RWPE1 (cell line): ENCODE data around the gene PSMA3.

Experiments
- CTCF ChIA-PET: fragments of 350-600 bp; sonication (Branson Sonifier 250); formaldehyde crosslinking; extraction: SDS; loops from one replicate; lab custom pipeline; 2021; lab: Yijun Ruan, JAX
- POLR2A ChIA-PET: fragments of 400-600 bp; formaldehyde crosslinking; extraction: SDS; loops from one replicate; lab custom pipeline; 2020; ENCODE audit warnings: antibody characterized with exemption; ENCODE audit not compliant: low non-redundant PET; lab: Yijun Ruan, JAX
- DNase-seq: peaks from one replicate; pipeline ENCODE4 v3.0.0; 2012; ENCODE audit warnings: low spot score
- H3K27ac ChIP-seq: fragments of 450-650 bp; 2 replicates; pipeline ENCODE4 v1.5.1; 2017
- CTCF ChIP-seq: fragments of 450-650 bp; conservative IDR thresholded peaks from 2 replicates; pipeline ENCODE4 v1.5.1; 2017; ENCODE audit warnings: low read depth, mild to moderate bottlenecking

Gene PSMA3

GRCh38 chr14:58265401-58265800 is 20.8 kb downstream of the PSMA3 start:
- TF ChIP-seq CTCF, result no peak
- H3K27ac ChIP-seq, result no peak overlapping the region
- CTCF ChIA-PET, result interaction anchor here (1.0 kb wide), 1 partner anchor 10 kb away, joined by 4 read pairs; no protein-coding TSS in a partner anchor
- DNase-seq, result no peak
- POLR2A ChIA-PET, result no interaction called here

GRCh38 chr14:58270628-58271027 is 26.0 kb downstream of the PSMA3 start:
- no peak overlapping the region for H3K27ac ChIP-seq
- ChIA-PET POLR2A (no interaction called here), CTCF (no interaction called here)
- DNase-seq, result no peak
- no peak for TF ChIP-seq CTCF

- POLR2A ChIA-PET, result no interaction called here
- TF ChIP-seq CTCF, result no peak
- DNase-seq, result no peak
Measured at GRCh38 chr14:58272588-58273372, 28.1 kb downstream of the PSMA3 start.

GRCh38 chr14:58274881-58275280 is 30.2 kb downstream of the PSMA3 start:
- no peak for TF ChIP-seq CTCF
- ChIA-PET POLR2A (no interaction called here), CTCF (interaction anchor here (0.6 kb wide), 1 partner anchor 29 kb away, joined by 4 read pairs; no protein-coding TSS in a partner anchor)
- H3K27ac ChIP-seq, result no peak overlapping the region
- no peak for DNase-seq

More at GRCh38 chr14:58272588-58273372, 28.1 kb downstream of the PSMA3 start:
- CTCF ChIA-PET, result no interaction called here
- no peak overlapping the region for H3K27ac ChIP-seq

- no peak overlapping the region for H3K27ac ChIP-seq
- DNase-seq, result no peak
- ChIA-PET POLR2A (no interaction called here), CTCF (interaction anchor here (0.6 to 0.9 kb wide), 2 partner anchors 10 to 30 kb away, joined by 4 read pairs; no protein-coding TSS in a partner anchor)
- TF ChIP-seq CTCF, result no peak
Measured at GRCh38 chr14:58275527-58276190, 31.0 kb downstream of the PSMA3 start.

- TF ChIP-seq CTCF, result no peak
- no peak for DNase-seq
- CTCF ChIA-PET, result interaction anchor here (0.9 kb wide), 1 partner anchor 11 kb away, joined by 4 read pairs; no protein-coding TSS in a partner anchor
- no peak overlapping the region for H3K27ac ChIP-seq
- POLR2A ChIA-PET, result no interaction called here
Measured at GRCh38 chr14:58276208-58276607, 31.6 kb downstream of the PSMA3 start.
